ENCODE results near the gene GPR18. TPM values are rescaled to one million over a fixed set of nuclear protein-coding genes. Genes with fewer than 3 reads are reported as not detected.
"Not testable (repeated sequence)": the region's sequence is repeated elsewhere in the genome, so short reads cannot be mapped to it uniquely, and the experiment has no call there.

Gene GPR18
- total RNA-seq, 2 experiments from 2014 or later, result 10.9 to 13.7 TPM

- intact Hi-C loops (cut with micrococcal nuclease; ENCODE audit: unreplicated experiment), result no loop called here
- BruUV-seq (replicated peaks), result no TSS peak
- POLR2A ChIA-PET, result interaction anchor here (0.7 to 4.5 kb wide), 5 partner anchors 17 to 287 kb away, joined by 4 to 51 read pairs (median 9); partner anchors contain the start of genes GPR18 and UBAC2
These were observed 27.2 kb downstream of the GPR18 start for GRCh38 chr13:99230991-99231390.

GRCh38 chr13:99230588-99230987 lies 27.6 kb downstream of the GPR18 start:
- Histone ChIP-seq H3K79me2 (ENCODE audit: insufficient read depth, low read depth, low read length) (peaks cover 84% of the 10 kb centered on the region), H3K4me1 (ENCODE audit: insufficient read depth, low read length, poor library complexity, severe bottlenecking) (peaks cover 84% of the 10 kb centered on the region), H3K27ac (ENCODE audit: low read depth, low read length, poor library complexity, severe bottlenecking) (peak overlapping the region; percentile 97), H3K4me2 (ENCODE audit: low read length) (peak overlapping the region; percentile 70), H3K4me3 (ENCODE audit: low read depth, low read length, poor library complexity, severe bottlenecking) (peak overlapping the region; percentile 47)
- DNase-seq (ENCODE audit: low spot score); H2AFZ ChIP-seq (ENCODE audit: low read length); H3K36me3 ChIP-seq (ENCODE audit: insufficient read depth, low read length); H3K9me3 ChIP-seq (ENCODE audit: low read length); H4K20me1 ChIP-seq (ENCODE audit: insufficient read depth, low read length); intact Hi-C loops (cut with micrococcal nuclease; ENCODE audit: unreplicated experiment); BruUV-seq (replicated peaks); H3K9me2 ChIP-seq (ENCODE audit: insufficient read depth, low read length): not testable (repeated sequence)
- POLR2A ChIA-PET, result interaction anchor here (0.7 to 4.5 kb wide), 3 partner anchors 26 to 287 kb away, joined by 5 to 51 read pairs (median 12); partner anchors contain the start of genes GPR18 and UBAC2
- CTCF ChIA-PET (ENCODE audit: unreplicated experiment), result interaction anchor here (0.6 kb wide), 1 partner anchor 27 kb away, joined by 4 read pairs; no protein-coding TSS in a partner anchor

More at GRCh38 chr13:99230991-99231390, 27.2 kb downstream of the GPR18 start:
- Histone ChIP-seq H4K20me1 (ENCODE audit: insufficient read depth, low read length) (no peaks in the 10 kb centered on the region), H3K27ac (ENCODE audit: low read depth, low read length, poor library complexity, severe bottlenecking) (peak overlapping the region; percentile 97), H3K9me3 (ENCODE audit: low read length) (no peaks in the 10 kb centered on the region), H3K9me2 (ENCODE audit: insufficient read depth, low read length) (no peaks in the 10 kb centered on the region), H3K36me3 (ENCODE audit: insufficient read depth, low read length) (0 out of 2 replicates have a peak, but pooled peaks cover 6% of the 10 kb centered on the region), H3K4me2 (ENCODE audit: low read length) (peak overlapping the region; percentile 70), H3K4me1 (ENCODE audit: insufficient read depth, low read length, poor library complexity, severe bottlenecking) (peaks cover 84% of the 10 kb centered on the region), H3K79me2 (ENCODE audit: insufficient read depth, low read depth, low read length) (peaks cover 84% of the 10 kb centered on the region), H3K4me3 (ENCODE audit: low read depth, low read length, poor library complexity, severe bottlenecking) (peak overlapping the region; percentile 47), H2AFZ (ENCODE audit: low read length) (no peak overlapping the region)
- TF ChIP-seq EZH2phosphoT487 (IDR thresholded peaks at IDR 0.05; ENCODE audit: borderline replicate concordance, low read depth, low read length), result no peak
- no peak for TF ChIP-seq CTCF (conservative IDR thresholded peaks at IDR 0.05; ENCODE audit: low read length)
- CTCF ChIA-PET (ENCODE audit: unreplicated experiment), result no interaction called here
- no peak for DNase-seq (ENCODE audit: low spot score)

GRCh38 chr13:99228737-99229691 lies 29.2 kb downstream of the GPR18 start:
- no peaks in the 10 kb centered on the region for H3K9me3 ChIP-seq (ENCODE audit: low read length)
- peak overlapping the region; percentile 97 for H3K27ac ChIP-seq (ENCODE audit: low read depth, low read length, poor library complexity, severe bottlenecking)
- peak; percentile 95 for DNase-seq (ENCODE audit: low spot score)
- H3K4me3 ChIP-seq (ENCODE audit: low read depth, low read length, poor library complexity, severe bottlenecking), result peak overlapping the region; percentile 58
- BruUV-seq (replicated peaks), result TSS peak; percentile 64
- peak overlapping the region; percentile 70 for H3K4me2 ChIP-seq (ENCODE audit: low read length)
- H3K36me3 ChIP-seq (ENCODE audit: insufficient read depth, low read length), result 0 out of 2 replicates have a peak, but pooled peaks cover 6% of the 10 kb centered on the region
- peaks cover 85% of the 10 kb centered on the region for H3K4me1 ChIP-seq (ENCODE audit: insufficient read depth, low read length, poor library complexity, severe bottlenecking)
- peaks cover 88% of the 10 kb centered on the region for H3K79me2 ChIP-seq (ENCODE audit: insufficient read depth, low read depth, low read length)
- ChIA-PET POLR2A (interaction anchor here (0.5 to 4.5 kb wide), 3 partner anchors 19 to 60 kb away, joined by 3 to 51 read pairs (median 5); partner anchors contain the start of gene GPR18), CTCF (ENCODE audit: unreplicated experiment) (no interaction called here)
- H4K20me1 ChIP-seq (ENCODE audit: insufficient read depth, low read length), result no peaks in the 10 kb centered on the region
- intact Hi-C loops (cut with micrococcal nuclease; ENCODE audit: unreplicated experiment), result loop anchor here (1.0 to 2.0 kb wide), 3 partner anchors 25 to 50 kb away; partner anchors contain the start of gene GPR18
- no peak overlapping the region for H2AFZ ChIP-seq (ENCODE audit: low read length)
- TF ChIP-seq EZH2phosphoT487 (IDR thresholded peaks at IDR 0.05; ENCODE audit: borderline replicate concordance, low read depth, low read length), result no peak
- TF ChIP-seq CTCF (conservative IDR thresholded peaks at IDR 0.05; ENCODE audit: low read length), result no peak
- H3K9me2 ChIP-seq (ENCODE audit: insufficient read depth, low read length), result no peaks in the 10 kb centered on the region

Data from OCI-LY7 (cell line).